Measurements from ENCODE around the gene MED7. TPM values are rescaled to one million over a fixed set of nuclear protein-coding genes. Genes with fewer than 3 reads are reported as not detected.

MED7 gene
- total RNA-seq, 4 donors from 2014 or later = 12.1 to 17.8 (median 12.9) TPM

- TF ChIP-seq CTCF (IDR thresholded peaks at IDR 0.05; ENCODE audit: low read depth) = no peak
These were observed 17.3 kb upstream of the MED7 start for GRCh38 chr5:157160001-157160400.

GRCh38 chr5:157159209-157159751, 16.6 kb upstream of the MED7 start:
- TF ChIP-seq CTCF (IDR thresholded peaks at IDR 0.05; ENCODE audit: low read depth) = no peak

GRCh38 chr5:157157293-157157891, 14.7 kb upstream of the MED7 start:
- TF ChIP-seq CTCF (IDR thresholded peaks at IDR 0.05; ENCODE audit: low read depth) = no peak

GRCh38 chr5:157155297-157155696, 12.6 kb upstream of the MED7 start:
- no peak for TF ChIP-seq CTCF (IDR thresholded peaks at IDR 0.05; ENCODE audit: low read depth)

GRCh38 chr5:157150995-157151394, 8.3 kb upstream of the MED7 start:
- no peak for TF ChIP-seq CTCF (IDR thresholded peaks at IDR 0.05; ENCODE audit: low read depth)

- TF ChIP-seq CTCF (IDR thresholded peaks at IDR 0.05; ENCODE audit: low read depth) = no peak
These were observed 6.3 kb upstream of the MED7 start for GRCh38 chr5:157148734-157149615.

Measured in subcutaneous adipose tissue (tissue), 4 donors.